ENCODE results near the gene TPP1. TPM values are rescaled to one million over a fixed set of nuclear protein-coding genes. Genes with fewer than 3 reads are reported as not detected.

TPP1 gene
- total RNA-seq: 161 TPM

DNA sequence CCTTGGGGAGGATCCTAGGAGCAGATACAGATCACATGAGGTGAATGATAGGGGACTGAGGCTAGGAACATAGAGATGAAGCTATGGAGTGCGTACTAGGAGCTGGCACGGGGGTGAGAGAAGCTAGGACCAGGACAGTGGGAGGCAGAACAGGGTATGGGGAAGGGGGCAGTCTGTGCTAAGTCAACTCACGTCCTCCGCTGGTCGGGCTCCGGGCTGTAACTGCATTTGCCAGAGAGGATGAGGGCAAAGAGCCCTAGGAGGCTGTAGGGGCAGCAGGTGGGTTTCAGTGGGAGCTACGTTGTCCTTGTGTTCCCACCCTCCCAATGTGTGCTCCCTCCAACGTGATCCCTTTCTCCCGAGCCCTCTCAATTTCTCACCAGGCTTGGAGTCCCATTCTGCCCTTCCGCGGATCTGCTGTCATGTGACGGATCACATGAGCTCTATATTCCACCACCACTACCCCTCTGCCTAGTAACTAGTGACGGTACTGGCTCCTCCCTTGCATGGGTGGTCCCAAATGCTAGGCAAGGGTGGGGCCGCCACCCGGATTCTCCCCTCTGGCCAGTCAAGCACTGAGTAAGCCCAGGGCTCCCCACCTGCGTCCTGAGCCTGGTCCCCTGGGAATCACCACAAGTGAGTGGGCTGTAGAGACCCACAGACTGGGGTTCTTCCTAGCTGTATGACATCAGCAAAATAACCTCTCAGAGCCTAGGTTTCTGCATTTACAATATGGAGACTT, at the start of gene TPP1:
Gene TPP1 (minus strand): TSS at position 419 of the 742 bp plus-strand sequence. CDS start 22 bp downstream, at position 397.
- DNase-seq (ENCODE audit: low spot score): peak; percentile 96

DNA sequence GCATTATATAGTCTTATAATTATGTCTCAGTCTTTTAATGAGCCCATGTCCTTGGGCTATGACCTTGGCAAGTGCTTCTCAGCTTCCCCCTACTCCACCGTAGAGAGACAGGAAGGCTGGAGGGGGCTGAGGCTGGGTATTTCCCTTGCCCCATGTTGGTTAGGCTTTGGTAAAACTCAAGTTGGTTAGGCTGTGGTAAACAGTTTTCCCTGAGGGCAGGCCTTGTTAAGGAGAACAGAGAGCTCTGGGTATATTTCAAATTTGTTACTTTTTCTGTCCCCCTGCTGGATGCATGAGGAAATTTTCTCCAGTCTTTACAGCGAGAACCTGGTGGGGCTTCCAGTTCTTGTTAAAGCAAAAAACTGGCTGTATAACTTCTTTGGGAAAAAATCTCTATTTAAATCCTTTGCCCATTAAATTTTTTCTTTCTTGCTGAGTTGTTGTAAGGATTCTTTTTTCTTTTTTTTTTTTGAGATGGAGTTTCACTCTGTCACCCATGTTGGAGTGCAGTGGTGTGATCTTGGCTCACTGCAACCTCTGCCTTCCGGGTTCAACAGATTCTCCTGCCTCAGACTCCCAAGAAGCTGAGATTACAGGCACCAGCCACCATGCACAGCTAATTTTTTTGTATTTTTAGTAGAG, 48.6 kb upstream of the TPP1 start:
- DNase-seq (ENCODE audit: low spot score): no peak

DNA sequence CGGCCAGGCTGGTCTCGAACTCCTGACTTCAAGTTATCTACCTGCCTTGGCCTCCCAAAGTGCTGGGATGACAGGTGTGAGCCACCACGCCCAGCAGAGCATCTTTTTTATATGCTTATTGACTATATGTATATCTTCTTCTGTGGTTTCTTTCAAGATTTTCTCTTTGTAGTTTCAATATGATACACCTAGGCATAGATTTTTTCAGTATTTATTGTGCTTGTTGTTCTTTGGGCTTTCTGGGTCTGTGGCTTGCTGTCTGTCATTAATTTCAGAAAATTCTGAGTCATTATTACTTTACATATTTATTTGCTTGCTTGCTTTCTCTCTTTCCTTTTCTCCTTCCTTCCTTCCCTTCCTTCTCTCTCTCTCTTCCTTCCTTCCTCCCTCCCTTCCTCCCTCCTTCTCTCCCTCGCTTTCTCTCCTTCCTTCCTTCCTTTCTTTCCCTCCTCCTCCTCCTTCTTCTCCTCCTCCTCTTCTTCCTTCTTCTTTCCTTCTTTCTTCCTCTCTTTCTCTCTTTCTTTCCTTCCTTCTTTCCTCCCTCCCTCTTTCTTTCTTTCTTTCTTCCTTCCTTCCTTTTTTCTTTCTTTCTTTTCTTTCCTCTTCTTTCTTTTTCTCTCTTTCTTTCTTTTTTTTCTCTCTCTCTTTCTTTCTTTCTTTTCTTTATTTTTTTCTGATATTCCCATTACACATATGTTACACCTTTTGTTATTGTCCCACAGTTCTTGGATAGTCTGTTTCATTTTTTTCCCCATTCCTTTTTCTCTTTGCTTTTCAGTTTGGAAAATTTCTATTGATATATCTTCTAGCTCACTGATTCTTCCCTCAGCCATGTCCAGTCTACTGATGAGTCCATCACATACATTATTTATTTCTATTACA, 47.3 kb upstream of the TPP1 start:
- no peak for DNase-seq (ENCODE audit: low spot score)

DNA sequence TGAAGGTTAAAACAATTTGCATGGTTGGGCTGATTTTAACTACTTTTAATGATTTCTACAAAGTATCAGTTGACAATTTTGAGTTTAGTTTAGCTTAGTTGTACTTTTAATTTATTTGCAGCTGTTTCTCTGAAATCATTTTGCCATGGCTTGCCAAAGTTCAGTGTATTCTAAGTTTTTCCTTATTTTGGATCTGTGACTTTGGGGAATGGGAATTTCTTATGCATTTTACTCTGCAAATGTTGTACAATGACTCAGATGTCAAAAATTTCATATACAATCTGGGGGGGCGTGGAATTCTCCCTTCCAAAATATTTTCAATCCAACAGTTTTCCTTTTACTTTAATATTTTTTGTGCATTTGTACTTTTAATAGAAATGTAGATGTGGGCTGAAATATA, 45.3 kb upstream of the TPP1 start:
- DNase-seq (ENCODE audit: low spot score): no peak

DNA sequence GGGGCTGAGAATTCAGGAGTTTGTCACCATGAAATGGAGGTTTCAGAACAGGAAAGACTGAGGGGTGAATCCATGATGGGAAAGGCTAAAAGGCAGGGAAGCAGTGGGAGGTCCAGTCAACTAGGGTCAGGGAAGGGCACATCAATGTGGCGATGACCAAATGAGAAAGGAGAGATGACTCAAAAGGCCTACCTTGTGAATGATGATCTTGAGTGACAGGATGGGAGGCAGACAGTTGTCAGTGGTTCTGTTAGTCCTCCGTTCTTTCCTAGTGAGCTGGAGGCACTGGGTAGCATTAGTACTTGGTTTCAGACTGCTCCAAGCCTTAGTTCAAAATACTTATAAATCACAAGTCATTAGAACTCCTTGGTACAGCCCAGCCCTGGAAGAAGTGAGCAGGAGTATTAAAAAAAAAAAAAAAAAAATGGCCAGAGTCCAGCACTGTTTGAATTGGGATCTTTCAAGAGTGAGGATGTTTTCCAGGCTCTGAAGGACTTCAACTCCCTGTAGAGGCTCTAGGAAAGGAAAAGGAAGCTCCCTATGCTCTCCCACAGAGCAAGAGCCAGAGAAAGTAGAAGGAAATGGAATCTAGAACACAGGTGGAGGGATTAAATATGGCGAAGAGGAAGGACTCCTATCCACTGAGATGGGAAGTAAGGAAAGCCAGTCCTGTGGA, 44.7 kb upstream of the TPP1 start:
- no peak for DNase-seq (ENCODE audit: low spot score)

DNA sequence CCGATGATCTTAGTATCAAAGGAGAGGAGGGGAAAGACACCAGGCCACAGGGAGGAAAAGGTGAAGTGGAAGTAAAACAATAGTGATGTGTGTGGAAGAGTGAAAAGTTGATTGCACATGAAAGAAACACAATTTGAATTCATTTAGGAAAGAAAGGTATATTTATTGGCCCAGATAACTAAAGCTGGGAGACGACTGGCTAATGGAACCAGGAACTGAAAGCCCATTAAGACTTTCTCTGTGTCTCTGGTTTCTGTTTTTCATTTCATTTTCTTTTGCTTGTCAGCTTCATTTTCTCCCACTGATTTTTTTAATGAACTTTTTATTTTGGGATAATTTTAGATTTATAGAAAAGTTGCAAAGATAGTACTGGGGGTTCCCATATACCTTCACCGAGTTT, 41.5 kb upstream of the TPP1 start:
- no peak for DNase-seq (ENCODE audit: low spot score)

DNA sequence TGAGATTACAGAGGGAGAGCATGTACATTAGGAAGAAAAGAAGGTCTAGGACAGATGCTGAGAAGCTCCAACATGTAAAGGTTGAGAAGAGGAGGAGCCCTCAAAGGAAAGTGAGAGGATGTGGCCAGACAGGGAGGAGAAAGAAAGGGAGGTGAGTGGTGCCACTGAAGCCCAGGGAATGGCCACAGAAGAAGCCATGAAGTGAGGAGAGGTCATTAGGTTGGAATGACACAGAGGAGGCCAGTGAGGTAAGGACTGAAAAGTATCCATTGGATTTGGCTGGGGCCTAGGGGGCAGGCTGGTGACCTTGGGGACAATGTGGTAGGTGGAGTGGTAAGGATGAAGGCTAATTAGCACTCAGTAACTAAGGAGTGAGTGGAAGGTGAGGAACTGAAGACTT, 39.4 kb upstream of the TPP1 start:
- no peak for DNase-seq (ENCODE audit: low spot score)

DNA sequence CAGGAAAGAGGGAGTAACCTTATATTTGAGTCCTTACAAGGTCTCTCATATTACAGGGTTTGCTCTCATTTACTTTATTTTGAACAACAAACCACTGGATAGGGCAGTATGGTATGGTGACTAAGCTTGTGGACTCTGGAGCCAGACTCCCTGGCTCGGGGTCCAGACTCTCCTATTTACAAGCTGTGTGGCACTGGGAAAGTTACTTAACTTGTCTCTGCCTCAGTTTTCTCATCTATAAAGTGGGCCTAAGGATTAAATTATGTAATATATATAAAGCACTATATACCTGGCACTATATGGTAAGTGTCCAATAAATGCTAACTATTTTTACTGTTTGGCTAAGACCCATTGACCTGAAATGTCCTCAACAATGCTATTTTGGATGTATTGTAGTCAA, 38.1 kb upstream of the TPP1 start:
- no peak for DNase-seq (ENCODE audit: low spot score)

DNA sequence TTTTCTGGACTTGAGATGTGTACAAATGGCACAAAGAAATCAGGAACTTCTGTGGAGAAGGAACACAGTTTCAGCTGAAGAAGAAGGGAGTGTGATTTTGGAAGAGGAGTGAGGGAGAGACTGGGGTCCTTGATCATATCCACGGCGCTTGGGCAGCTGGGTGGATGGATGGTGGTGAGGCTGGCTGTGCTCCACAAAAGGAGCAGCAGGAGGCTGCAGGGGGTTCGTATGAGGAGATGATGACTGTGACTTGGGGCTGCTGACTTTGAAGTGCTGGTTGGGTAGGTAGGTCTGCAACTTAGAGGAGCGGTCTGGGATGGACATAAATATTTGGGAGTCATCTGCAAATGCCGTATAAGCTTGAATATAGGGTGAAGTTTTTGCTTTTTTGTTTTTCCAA, 37.7 kb upstream of the TPP1 start:
- DNase-seq (ENCODE audit: low spot score): no peak

DNA sequence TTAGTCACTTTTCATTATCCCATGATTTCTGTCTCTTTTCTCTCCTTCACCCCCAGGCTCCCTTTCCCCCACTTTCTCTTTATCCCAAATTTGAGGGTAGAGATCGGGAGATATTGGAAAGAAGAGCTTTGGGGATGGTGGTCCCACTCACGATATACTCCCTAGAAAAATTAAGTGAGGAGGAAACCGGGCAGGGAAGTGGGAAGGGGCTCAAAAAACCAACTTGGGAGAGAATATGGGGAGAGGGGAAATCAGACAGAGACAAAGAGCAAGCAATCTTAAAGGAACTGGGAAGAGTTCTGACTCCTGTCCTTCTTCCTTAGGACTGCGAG, 37.3 kb upstream of the TPP1 start:
- no peak for DNase-seq (ENCODE audit: low spot score)

DNA sequence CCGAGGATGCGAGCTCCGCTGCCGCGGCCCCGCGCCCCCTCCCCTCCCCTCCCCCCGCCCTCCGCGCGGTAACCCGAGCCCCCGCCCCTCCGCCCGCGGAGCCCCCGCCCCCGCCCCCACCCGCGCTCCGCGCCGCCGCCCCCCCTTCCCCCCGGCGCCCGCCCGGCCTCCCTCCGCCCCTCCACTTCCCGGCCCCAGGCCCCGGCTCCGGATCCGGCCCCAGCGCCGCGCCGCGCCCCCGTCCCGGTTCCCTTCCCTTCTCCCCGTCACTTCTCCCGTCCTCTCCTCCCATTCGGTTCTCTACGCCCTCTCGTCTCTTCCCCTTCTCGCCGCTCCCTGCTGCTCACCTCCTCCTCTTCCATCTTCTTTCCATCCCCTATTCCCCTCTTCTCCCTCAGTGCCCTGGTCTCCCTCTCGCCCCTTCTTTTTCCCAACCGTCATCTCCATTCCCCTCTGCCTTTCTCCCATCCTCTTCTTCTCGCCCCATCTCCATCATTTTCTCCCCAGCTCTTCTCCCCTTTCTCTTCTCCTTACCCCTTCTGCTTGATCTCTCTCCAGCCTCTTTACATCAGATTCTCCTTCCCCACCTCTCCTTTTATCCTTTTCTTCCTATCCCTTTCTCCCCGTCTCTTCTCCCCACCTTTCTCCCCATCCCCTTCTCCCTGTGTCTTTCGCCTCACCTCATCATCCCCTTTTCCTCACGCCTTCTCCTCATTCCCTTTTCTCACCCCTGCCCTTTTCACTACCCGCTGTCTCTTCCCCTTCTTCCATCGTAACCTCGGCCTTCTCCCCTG, 36.8 kb upstream of the TPP1 start, which contains the start of gene DCHS1:
Gene DCHS1 (minus strand): TSS at position 20 of the 794 bp plus-strand sequence. CDS start 14,196 bp downstream, outside the sequence.
- DNase-seq (ENCODE audit: low spot score): no peak

DNA sequence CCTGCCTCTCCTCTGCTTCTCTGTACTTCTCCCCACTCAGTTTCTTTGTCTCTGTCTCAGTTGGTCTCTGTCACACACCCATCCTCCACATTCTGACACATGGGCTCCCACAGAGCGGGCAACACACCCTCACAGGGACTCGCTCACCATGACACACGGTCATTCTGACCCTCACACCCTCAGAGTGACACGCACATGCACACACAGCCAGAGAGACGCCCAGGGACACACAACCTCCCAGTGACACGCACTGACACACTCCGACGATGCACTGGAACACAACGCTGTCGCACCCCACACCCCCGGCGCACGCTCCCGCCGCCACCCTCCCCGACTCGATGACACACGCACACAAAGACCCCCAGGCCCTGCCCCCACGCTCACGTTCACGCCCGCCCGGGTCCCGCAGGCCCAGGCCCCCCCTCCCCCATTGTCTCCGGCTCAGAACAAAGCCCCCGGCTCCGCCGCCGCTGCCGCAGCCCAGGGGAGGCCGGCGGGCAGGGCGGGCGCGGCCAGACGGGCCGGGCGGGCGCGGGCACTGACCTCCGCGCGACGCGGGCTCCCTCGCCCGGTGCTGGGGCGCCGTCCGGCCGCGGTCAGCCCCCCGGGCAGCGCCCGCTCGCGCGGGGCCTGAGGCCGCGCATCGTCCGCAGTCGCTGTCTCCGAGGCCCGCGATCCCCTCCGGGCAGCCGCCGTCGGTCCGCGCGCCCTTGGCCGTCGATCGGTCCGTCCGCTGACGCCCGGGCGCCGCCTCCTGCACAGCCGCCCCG, 36.0 kb upstream of the TPP1 start:
- no peak for DNase-seq (ENCODE audit: low spot score)

DNA sequence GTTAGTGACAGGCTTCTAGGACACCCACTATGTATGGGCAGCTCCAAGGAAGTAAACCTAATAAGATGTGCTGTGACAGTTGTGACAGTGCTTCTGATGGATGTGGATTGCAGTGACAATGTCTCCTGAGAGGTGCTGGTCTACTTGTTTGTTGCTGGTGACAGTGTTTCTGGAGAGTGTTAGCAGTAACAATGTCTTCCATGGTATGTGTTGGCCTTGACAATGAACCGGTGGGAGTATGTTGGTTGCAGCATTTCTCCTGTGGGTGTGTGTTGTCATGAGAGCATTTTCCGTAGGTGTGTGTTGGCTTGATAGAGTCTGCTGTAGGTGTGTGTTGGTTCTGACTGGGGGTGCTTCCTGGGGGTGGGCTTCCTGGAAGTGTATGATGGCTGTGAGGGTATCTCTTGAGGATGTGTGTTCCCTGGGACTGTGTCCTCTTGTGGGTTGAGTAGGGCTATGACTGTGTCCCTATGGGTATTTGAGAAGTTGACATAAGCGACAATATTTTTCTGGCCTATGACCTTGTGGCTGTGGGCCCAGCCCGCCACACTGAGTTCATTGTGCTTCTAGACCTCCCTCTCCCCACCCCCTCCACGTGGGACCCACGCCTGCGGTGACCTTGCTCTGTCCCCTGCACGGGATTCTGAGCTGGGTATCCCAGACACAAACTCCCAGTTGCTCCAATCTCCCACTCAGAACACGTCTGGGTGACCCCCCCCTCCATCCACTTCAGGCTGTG, 35.2 kb upstream of the TPP1 start:
- no peak for DNase-seq (ENCODE audit: low spot score)

DNA sequence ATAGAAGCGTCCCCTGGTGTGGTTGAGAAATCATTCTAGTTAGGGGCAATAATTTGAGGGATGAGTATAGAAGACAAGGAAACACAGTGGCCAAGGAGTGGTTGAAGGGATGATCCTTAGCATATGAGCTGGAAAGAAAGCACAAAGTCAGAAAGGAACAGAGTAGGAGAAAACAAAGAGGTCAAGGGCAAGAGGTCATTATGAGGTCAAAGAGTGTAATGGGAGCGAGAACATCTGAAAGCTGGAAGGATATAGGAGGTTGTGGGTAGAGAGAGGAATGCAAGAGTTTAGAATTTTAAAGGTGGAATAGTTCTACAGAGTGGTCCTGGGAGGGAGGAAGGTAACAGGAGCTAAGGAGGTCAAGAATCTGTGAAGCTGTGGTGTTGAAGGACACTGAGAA, 34.4 kb upstream of the TPP1 start:
- DNase-seq (ENCODE audit: low spot score): no peak

DNA sequence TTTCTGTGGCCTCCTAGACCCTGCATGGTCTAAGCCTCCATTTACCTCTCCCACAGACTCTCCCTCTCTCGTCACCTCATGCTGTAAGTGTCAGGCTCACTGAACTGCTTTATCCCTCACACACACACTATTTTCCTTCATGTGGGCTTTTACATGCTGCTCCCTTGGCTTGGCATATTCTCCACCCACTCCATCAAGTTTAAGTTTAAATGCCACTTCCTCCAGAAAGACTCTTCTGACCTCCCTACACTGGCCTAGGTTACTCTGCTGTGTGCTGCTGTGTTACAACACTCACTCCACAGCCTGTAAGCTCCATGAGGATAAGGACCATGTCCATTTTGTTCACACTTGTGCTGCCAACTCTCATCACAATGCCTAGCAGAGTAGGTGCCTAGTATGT, 33.9 kb upstream of the TPP1 start:
- DNase-seq (ENCODE audit: low spot score): no peak

DNA sequence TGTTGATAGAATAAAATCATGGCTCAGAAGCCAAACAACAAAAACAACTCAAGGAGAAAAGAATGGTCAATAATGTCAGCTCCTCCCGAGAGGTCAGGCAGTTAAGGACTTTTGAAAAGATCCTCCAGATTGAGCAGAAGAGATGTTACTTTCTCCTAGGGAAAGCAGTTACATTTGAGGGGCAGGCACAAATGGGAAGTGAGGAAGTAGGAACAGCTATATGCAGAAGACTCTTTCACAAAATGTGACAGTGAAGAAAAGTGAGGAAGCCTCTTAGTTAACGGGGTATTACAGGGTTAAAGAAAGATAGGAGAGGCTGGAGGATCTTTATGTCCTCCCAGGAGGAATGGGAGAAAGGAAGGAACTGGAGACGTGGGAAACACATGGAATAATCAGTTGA, 33.0 kb upstream of the TPP1 start:
- no peak for DNase-seq (ENCODE audit: low spot score)

DNA sequence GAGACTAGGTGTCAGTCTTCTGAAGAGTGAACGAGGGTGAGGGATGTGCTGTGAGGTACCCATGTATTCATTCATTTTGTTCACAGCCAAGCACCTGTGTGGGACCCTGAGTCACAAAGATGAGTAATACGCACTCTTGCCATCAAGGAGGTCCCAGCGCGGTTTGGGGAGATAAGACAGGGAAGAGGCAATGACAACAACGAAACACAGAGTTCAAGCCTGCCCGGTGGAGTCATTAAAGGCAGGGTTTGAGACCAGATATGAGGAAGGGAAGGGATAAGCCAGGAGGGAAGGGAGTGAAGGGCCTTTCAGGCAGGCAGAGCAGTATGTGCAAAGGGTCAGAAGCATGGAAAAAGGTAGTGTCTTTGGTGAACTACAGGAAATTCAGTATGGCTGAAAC, 31.8 kb upstream of the TPP1 start:
- DNase-seq (ENCODE audit: low spot score): no peak

DNA sequence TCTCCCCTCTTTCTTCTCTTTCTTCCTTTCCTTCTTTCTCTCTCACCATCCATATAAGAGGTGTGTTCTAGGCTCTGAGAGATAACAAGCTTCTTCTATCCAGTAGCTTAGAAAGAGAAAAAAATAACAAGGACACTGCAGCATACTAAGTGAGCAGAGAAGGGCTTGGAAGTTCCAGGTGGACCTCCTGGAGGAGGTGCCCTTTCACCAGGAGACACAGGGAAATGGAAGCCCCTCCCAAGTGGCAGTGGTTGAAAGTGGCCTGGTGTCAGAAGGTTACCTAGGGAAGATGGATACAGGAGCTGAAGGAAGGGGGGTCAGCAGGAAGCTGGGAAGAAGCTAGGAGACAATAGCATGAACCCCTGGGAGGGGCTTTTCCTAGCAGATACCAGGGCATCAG, 30.9 kb upstream of the TPP1 start:
- no peak for DNase-seq (ENCODE audit: low spot score)

DNA sequence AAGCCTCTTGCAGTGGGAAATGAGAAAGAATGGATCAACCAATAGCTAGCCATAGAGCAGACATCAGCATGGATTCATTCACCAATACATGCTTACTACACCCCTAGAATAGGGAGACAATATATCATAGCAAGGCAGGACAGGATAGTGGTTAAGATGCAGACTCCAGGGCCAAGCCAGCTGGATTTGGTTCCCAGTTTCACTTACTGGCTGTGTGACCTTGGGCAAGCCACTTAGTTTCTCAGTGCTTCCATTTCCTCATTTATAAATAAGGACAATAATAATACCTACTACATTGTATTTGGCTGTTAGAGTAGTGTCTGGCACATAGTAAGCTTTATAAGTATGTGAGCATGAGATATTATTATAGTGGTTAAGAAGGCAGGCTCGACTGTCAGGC, 29.3 kb upstream of the TPP1 start:
- no peak for DNase-seq (ENCODE audit: low spot score)

DNA sequence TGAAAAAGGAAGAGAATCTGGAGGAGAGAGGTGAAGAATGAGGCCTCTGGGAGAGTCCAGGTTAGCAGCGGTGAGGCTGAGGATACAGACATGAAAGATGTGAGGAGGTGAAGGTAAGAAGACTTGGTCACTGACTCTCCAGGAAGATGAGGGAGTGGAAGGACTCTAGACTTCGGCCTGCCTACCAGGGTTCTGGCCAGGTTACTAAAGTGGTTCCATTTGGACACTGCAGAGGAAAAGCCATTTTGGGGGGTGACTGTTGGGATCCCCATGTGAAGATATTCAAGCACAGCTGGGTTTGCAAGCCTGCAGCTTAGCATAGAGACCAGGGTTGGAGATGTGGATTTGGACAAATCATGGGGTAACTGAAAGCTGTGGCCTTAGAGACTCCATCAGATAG, 28.6 kb upstream of the TPP1 start:
- DNase-seq (ENCODE audit: low spot score): no peak
